Measurements from ENCODE around the gene ZBTB20. TPM values are rescaled to one million over a fixed set of nuclear protein-coding genes. Genes with fewer than 3 reads are reported as not detected.

Gene ZBTB20
- total and polyA plus RNA-seq, 2 of the 4 experiments (the other 2 are of a cell fraction): 0.75 to 14.7 TPM

GRCh38 chr3:114730397-114730796 lies 416.7 kb downstream of the ZBTB20 start:
- CTCF ChIA-PET: no interaction called here
- POLR2A ChIA-PET (ENCODE audit: unreplicated experiment): no interaction called here
- H3K56ac ChIP-seq (ENCODE audit: extremely low read depth, insufficient read depth, low read length): no peak overlapping the region

More at GRCh38 chr3:114730397-114730796, 416.7 kb downstream of the ZBTB20 start:
- H2BK15ac ChIP-seq (ENCODE audit: low read depth, low read length): no peak overlapping the region
- intact Hi-C loops (cut with micrococcal nuclease) (no loop called here), in situ Hi-C loops (cut with MboI; ENCODE audit: low sequenced_read_pairs) (no loop called here), dilution Hi-C loops (cut with HindIII; ENCODE audit: low sequenced_read_pairs, unreplicated experiment) (no loop called here)
- no peaks in the 10 kb centered on the region for H3K4me1 ChIP-seq (ENCODE audit: control insufficient read depth, insufficient read depth, low read length)
- no peaks in the 10 kb centered on the region for H3K36me3 ChIP-seq (ENCODE audit: control insufficient read depth, insufficient read depth, low read length)
- no peak overlapping the region for H2AFZ ChIP-seq (replicated peaks; ENCODE audit: low read length, poor library complexity)
- no peak overlapping the region for H4K5ac ChIP-seq (ENCODE audit: low read depth, low read length)
- no TSS peak for BruUV-seq (replicated peaks)
- H3K27me3 ChIP-seq (ENCODE audit: control insufficient read depth, insufficient read depth, low read length): no peaks in the 10 kb centered on the region
- H3K18ac ChIP-seq (ENCODE audit: low read depth, low read length): no peak overlapping the region
- no peak overlapping the region for H3K23ac ChIP-seq (ENCODE audit: low read depth, low read length)
- H2BK5ac ChIP-seq (ENCODE audit: low read depth, low read length, poor library complexity, severe bottlenecking): no peak overlapping the region
- ATAC-seq (ENCODE audit: low read depth) (no peak), DNase-seq (no peak)
- H3K9ac ChIP-seq (ENCODE audit: low read depth, low read length): no peak overlapping the region
- H3K4me3 ChIP-seq (ENCODE audit: insufficient read depth, low read depth, low read length): no peak overlapping the region
- no peak for TF ChIP-seq RFX5 (IDR thresholded peaks at IDR 0.05; ENCODE audit: low read depth, low read length)
- TF ChIP-seq MAZ (IDR thresholded peaks at IDR 0.05; ENCODE audit: borderline replicate concordance, low read depth, low read length): no peak
- no peak for TF ChIP-seq RCOR1 (IDR thresholded peaks at IDR 0.05; ENCODE audit: insufficient replicate concordance, low read length)
- no peak for TF ChIP-seq POLR2A (IDR thresholded peaks at IDR 0.05; ENCODE audit: low read depth, low read length)
- no peak for TF ChIP-seq CTCF (conservative IDR thresholded peaks at IDR 0.05; ENCODE audit: low read depth, low read length)
- TF ChIP-seq ELK1 (IDR thresholded peaks at IDR 0.05; ENCODE audit: borderline replicate concordance, low read depth, low read length): no peak
- H3K9me3 ChIP-seq (ENCODE audit: control insufficient read depth, insufficient read depth, low read length): no peaks in the 10 kb centered on the region
- H2BK120ac ChIP-seq (ENCODE audit: low read depth, low read length): no peak overlapping the region
- H4K91ac ChIP-seq (ENCODE audit: insufficient read depth, low read depth, low read length): no peak overlapping the region
- no peaks in the 10 kb centered on the region for H4K20me1 ChIP-seq (ENCODE audit: insufficient read depth, low read length)
- no peaks in the 10 kb centered on the region for H3K79me1 ChIP-seq (ENCODE audit: low read depth in 1 of 2, low read length in 2 of 2)
- H2AK5ac ChIP-seq (ENCODE audit: low read depth, low read length): no peak overlapping the region
- no peak overlapping the region for H2BK20ac ChIP-seq (ENCODE audit: low read depth, low read length)
- no peak overlapping the region for H4K8ac ChIP-seq (ENCODE audit: low read depth in 2 of 2, low read length in 2 of 2)
- no peak overlapping the region for H3K4ac ChIP-seq (ENCODE audit: low read depth, low read length)
- H2AK9ac ChIP-seq (replicated peaks; ENCODE audit: low read depth, low read length, poor library complexity): no peak overlapping the region
- H3K27ac ChIP-seq (ENCODE audit: insufficient read depth, low read length): no peak overlapping the region
- no peaks in the 10 kb centered on the region; the same call in 1 of the 2 replicates for H3K9me1 ChIP-seq (ENCODE audit: insufficient read depth, low read length)
- no peak overlapping the region for H3K14ac ChIP-seq (replicated peaks; ENCODE audit: low read depth, low read length)
- no peak overlapping the region for H3K4me2 ChIP-seq (ENCODE audit: low read depth, low read length)
- WGBS, 2 experiments (ENCODE audit: extremely low coverage in 2 of 2, insufficient read length in 1 of 2): no CpG with 5 or more reads among the region's 1 CpG

All from IMR-90 (cell line).